IMR-90 (cell line): ENCODE measurements around the gene IGF2. TPM values are rescaled to one million over a fixed set of nuclear protein-coding genes. Genes with fewer than 3 reads are reported as not detected.

Experiments used
- ATAC-seq: fragments of 200-7000 bp; cut with Tn5 transposase; 2 replicates; pipeline ENCODE4 v1.9.1; 2020; ENCODE audit warnings: low read depth, mild to moderate bottlenecking, moderate library complexity
- BruUV-seq: library from RNA; stranded (reverse); fragments of 400-500 nt; replicated peaks from 2 replicates; lab custom pipeline; 2021; lab: Mats Ljungman, UMichigan
- CTCF ChIA-PET: fragments of 300-600 bp; formaldehyde crosslinking; extraction: SDS; loops from one replicate; lab custom pipeline; 2021; ENCODE audit warnings: antibody characterized with exemption; lab: Yijun Ruan, JAX
- POLR2A ChIA-PET: fragments of 300-600 bp; sonication (Branson Sonifier 250); formaldehyde crosslinking; loops from one replicate; lab custom pipeline; 2022; ENCODE audit warnings: antibody characterized with exemption; ENCODE audit not compliant: unreplicated experiment; lab: Charles Lee
- DNase-seq: peaks from one replicate; pipeline ENCODE4 v3.0.0; 2013
- H2AFZ ChIP-seq: replicated peaks from 2 replicates; pipeline ENCODE3; 2013; ENCODE audit warnings: low read length, mild to moderate bottlenecking; ENCODE audit not compliant: poor library complexity
- H2AK5ac ChIP-seq: 2 replicates; pipeline ENCODE4 v1.6.1; 2013; ENCODE audit warnings: low read depth, low read length, inconsistent platforms
- H2AK9ac ChIP-seq: replicated peaks from 2 replicates; pipeline ENCODE3; 2013; ENCODE audit warnings: mild to moderate bottlenecking, low read depth, low read length, moderate library complexity; ENCODE audit not compliant: poor library complexity
- H2BK120ac ChIP-seq: 2 replicates; pipeline ENCODE4 v1.6.1; 2013; ENCODE audit warnings: low read depth, low read length, inconsistent platforms
- H2BK15ac ChIP-seq: 3 replicates; pipeline ENCODE4 v1.6.1; 2013; ENCODE audit warnings: low read depth, low read length, inconsistent platforms
- H2BK20ac ChIP-seq: 2 replicates; pipeline ENCODE4 v1.6.1; 2013; ENCODE audit warnings: low read depth, mild to moderate bottlenecking, inconsistent platforms, low read length, moderate library complexity
- H2BK5ac ChIP-seq: 2 replicates; pipeline ENCODE4 v1.6.1; 2013; ENCODE audit warnings: mild to moderate bottlenecking, low read depth, low read length, inconsistent platforms; ENCODE audit not compliant: poor library complexity, severe bottlenecking
- H3K14ac ChIP-seq: replicated peaks from 2 replicates; pipeline ENCODE4 v1.6.1; 2013; ENCODE audit warnings: low read depth, low read length, inconsistent platforms
- H3K18ac ChIP-seq: 2 replicates; pipeline ENCODE4 v1.6.1; 2013; ENCODE audit warnings: low read depth, low read length, control low read depth
- H3K23ac ChIP-seq: 2 replicates; pipeline ENCODE4 v1.6.1; 2013; ENCODE audit warnings: low read depth, low read length, inconsistent platforms
- H3K27ac ChIP-seq: 2 replicates; pipeline ENCODE4 v1.5.1; 2013; ENCODE audit warnings: mild to moderate bottlenecking, control low read depth, low read length; ENCODE audit not compliant: insufficient read depth
- H3K27me3 ChIP-seq: 2 replicates; pipeline ENCODE4 v1.6.1; 2013; ENCODE audit warnings: low read length; ENCODE audit not compliant: control insufficient read depth, insufficient read depth
- H3K36me3 ChIP-seq: 2 replicates; pipeline ENCODE4 v1.6.1; 2013; ENCODE audit warnings: low read length, mixed read lengths; ENCODE audit not compliant: control insufficient read depth, insufficient read depth
- H3K4ac ChIP-seq: 2 replicates; pipeline ENCODE4 v1.6.1; 2013; ENCODE audit warnings: low read depth, low read length, inconsistent platforms
- H3K4me1 ChIP-seq: 2 replicates; pipeline ENCODE4 v1.6.1; 2013; ENCODE audit warnings: low read length, mixed read lengths; ENCODE audit not compliant: control insufficient read depth, insufficient read depth
- H3K4me2 ChIP-seq: 2 replicates; pipeline ENCODE4 v1.6.1; 2013; ENCODE audit warnings: low read depth, mild to moderate bottlenecking, control low read depth, low read length, moderate library complexity
- H3K4me3 ChIP-seq: 2 replicates; pipeline ENCODE4 v1.5.1; 2013; ENCODE audit warnings: low read depth, mild to moderate bottlenecking, control low read depth, low read length, moderate library complexity; ENCODE audit not compliant: insufficient read depth
- H3K56ac ChIP-seq: 2 replicates; pipeline ENCODE4 v1.6.1; 2013; ENCODE audit warnings: low read length, inconsistent platforms; ENCODE audit not compliant: insufficient read depth; ENCODE audit errors: extremely low read depth
- H3K79me1 ChIP-seq, 2 experiments: 2 replicates each; pipeline ENCODE4 v1.6.1; 2013; ENCODE audit warnings: low read length in 2 of 2, inconsistent platforms in 1 of 2, low read depth in 1 of 2
- H3K9ac ChIP-seq: 2 replicates; pipeline ENCODE4 v1.6.1; 2013; ENCODE audit warnings: low read depth, low read length, control low read depth
- H3K9me1 ChIP-seq: 2 replicates; pipeline ENCODE4 v1.6.1; 2013; ENCODE audit warnings: low read length, inconsistent platforms; ENCODE audit not compliant: insufficient read depth
- H3K9me3 ChIP-seq: 2 replicates; pipeline ENCODE4 v1.6.1; 2013; ENCODE audit warnings: low read length; ENCODE audit not compliant: control insufficient read depth, insufficient read depth
- H4K20me1 ChIP-seq: 2 replicates; pipeline ENCODE4 v1.6.1; 2013; ENCODE audit warnings: low read length, inconsistent platforms; ENCODE audit not compliant: insufficient read depth
- H4K5ac ChIP-seq: 2 replicates; pipeline ENCODE4 v1.6.1; 2013; ENCODE audit warnings: mild to moderate bottlenecking, low read depth, low read length, control low read depth
- H4K8ac ChIP-seq, 2 experiments: 2 replicates each; pipeline ENCODE4 v1.6.1; 2013; ENCODE audit warnings: low read depth in 2 of 2, low read length in 2 of 2, control low read depth in 1 of 2, inconsistent platforms in 1 of 2
- H4K91ac ChIP-seq: 2 replicates; pipeline ENCODE4 v1.6.1; 2013; ENCODE audit warnings: low read depth, low read length, inconsistent platforms; ENCODE audit not compliant: insufficient read depth
- BHLHE40 ChIP-seq: fragments of 150-350 bp; IDR thresholded peaks from 2 replicates; pipeline ENCODE4 v1.6.1; 2016; ENCODE audit warnings: mild to moderate bottlenecking, low read depth, low read length
- CEBPB ChIP-seq: IDR thresholded peaks from 2 replicates; pipeline ENCODE4 v1.6.1; 2012; ENCODE audit warnings: low read depth, low read length, improper control_type of control experiment
- CHD1 ChIP-seq: IDR thresholded peaks from 2 replicates; pipeline ENCODE4 v1.6.1; 2012; ENCODE audit warnings: low read depth, low read length, improper control_type of control experiment
- FOS ChIP-seq: fragments of 150-350 bp; IDR thresholded peaks from 2 replicates; pipeline ENCODE4 v1.6.1; 2016; ENCODE audit warnings: low read depth, low read length
- MAFK ChIP-seq: IDR thresholded peaks from 2 replicates; pipeline ENCODE4 v1.6.1; 2012; ENCODE audit warnings: low read depth, low read length, improper control_type of control experiment
- MAZ ChIP-seq: IDR thresholded peaks from 2 replicates; pipeline ENCODE4 v1.6.1; 2012; ENCODE audit warnings: low read depth, mild to moderate bottlenecking, low read length, improper control_type of control experiment, moderate library complexity, borderline replicate concordance
- MXI1 ChIP-seq: IDR thresholded peaks from 2 replicates; pipeline ENCODE4 v1.6.1; 2012; ENCODE audit warnings: low read depth, mild to moderate bottlenecking, low read length, moderate library complexity, borderline replicate concordance
- NFE2L2 ChIP-seq: fragments of 150-350 bp; IDR thresholded peaks from 2 replicates; pipeline ENCODE4 v1.6.1; 2016; ENCODE audit warnings: low read depth, mild to moderate bottlenecking, low read length
- RCOR1 ChIP-seq: IDR thresholded peaks from 2 replicates; pipeline ENCODE4 v1.6.1; 2012; ENCODE audit warnings: mild to moderate bottlenecking, low read length, improper control_type of control experiment; ENCODE audit not compliant: insufficient replicate concordance
- RFX5 ChIP-seq: IDR thresholded peaks from 2 replicates; pipeline ENCODE4 v1.8.0; 2012; ENCODE audit warnings: low read depth, mild to moderate bottlenecking, low read length, moderate library complexity
- SMC3 ChIP-seq: fragments of 150-350 bp; IDR thresholded peaks from 2 replicates; pipeline ENCODE4 v1.6.1; 2016; ENCODE audit warnings: low read depth, mild to moderate bottlenecking, antibody characterized with exemption, low read length, moderate library complexity
- WGBS, 2 experiments: methylation state at CpG; one replicate each; pipeline versions ENCODE4 v1.1.5 to v1.1.7; 2013; ENCODE audit warnings: missing lambda C conversion rate in 2 of 2; ENCODE audit not compliant: insufficient read length in 1 of 2; ENCODE audit errors: extremely low coverage in 2 of 2; 5-methylcytosine and 5-hydroxymethylcytosine counted together
- dilution Hi-C: fragments of 300-500 bp; cut with HindIII; formaldehyde crosslinking; loops from one replicate; pipeline ENCODE4 v1.14.3; 2018; ENCODE audit warnings: low sequenced_read_pairs; ENCODE audit not compliant: unreplicated experiment
- in situ Hi-C: fragments of 300-500 bp; cut with MboI; formaldehyde crosslinking; loops from 3 replicates; pipeline ENCODE4 v1.14.3; 2019; ENCODE audit warnings: low sequenced_read_pairs, inconsistent platforms, mixed read lengths
- intact Hi-C: fragments of 100-400 bp; cut with micrococcal nuclease; formaldehyde crosslinking; loops from 2 replicates; pipeline ENCODE4 v1.10.0; 2022
- polyA plus RNA-seq, 3 experiments: library from polyadenylated mRNA; depleted of rRNA; stranded (reverse); fragments of >200 nt; gene quantifications; 2 replicates each; pipeline ENCODE4 v1.2.3, GENCODE V29; 2012; ENCODE audit warnings: low replicate concordance in 1 of 3
- total RNA-seq: library from RNA; depleted of rRNA; stranded (reverse); fragments of >200 nt; gene quantifications from 2 replicates; pipeline ENCODE4 v1.2.3, GENCODE V29; 2012
- TF ChIP-seq, protein P1 (sequence below): fragments of 150-350 bp; IDR thresholded peaks from 2 replicates; pipeline ENCODE4 v1.6.1; 2016; ENCODE audit warnings: low read depth, mild to moderate bottlenecking, low read length, moderate library complexity, borderline replicate concordance
- TF ChIP-seq, protein P2 (sequence below): fragments of 150-350 bp; IDR thresholded peaks from 2 replicates; pipeline ENCODE4 v1.6.1; 2017; ENCODE audit warnings: mild to moderate bottlenecking, antibody characterized with exemption, low read length, low read depth

IGF2 gene
- total and polyA plus RNA-seq, 2 of the 4 experiments (the other 2 are of a cell fraction), result 2.3 to 21.8 TPM

DNA sequence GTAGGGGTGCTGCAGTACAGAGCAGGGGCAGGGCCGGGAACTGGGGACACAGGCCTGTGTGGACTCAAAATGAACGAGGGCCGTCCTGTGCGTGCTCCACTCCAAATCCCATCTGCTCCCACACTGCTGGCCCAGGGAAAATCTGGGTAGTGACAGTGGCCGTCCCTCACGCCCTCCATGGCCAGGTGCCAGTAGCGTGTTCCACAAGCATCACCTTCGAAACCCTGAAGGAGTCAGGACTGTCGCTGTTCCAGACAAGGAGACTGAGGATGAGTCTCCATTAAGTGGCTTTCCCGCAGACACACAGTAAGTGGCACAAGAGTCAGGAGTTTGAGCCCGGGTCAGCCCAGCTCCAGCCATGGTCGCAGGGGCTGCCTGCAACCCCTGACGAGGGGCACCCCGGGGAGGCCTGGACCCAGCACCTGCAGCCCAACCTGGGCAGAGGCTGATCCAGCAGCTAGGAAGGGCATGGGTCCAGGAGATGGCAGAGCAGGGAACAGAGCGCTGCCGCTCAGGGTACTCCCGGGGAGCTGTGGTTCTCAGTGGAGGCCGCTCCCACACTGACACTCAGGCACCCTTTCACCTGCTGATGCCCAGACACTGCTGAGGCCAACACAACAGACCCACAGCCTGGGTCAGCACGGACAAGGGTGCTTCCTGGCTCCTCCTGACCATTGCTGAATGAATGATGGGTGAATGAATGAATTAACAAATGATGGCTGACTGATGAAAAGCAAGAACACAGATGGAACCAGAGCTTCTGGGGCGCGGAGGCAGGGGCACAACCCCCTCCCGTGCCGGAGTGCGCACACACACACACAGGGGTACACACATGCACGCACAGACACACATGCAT, 35.3 kb downstream of the IGF2 start (continued):
- no peak for TF ChIP-seq FOS

DNA sequence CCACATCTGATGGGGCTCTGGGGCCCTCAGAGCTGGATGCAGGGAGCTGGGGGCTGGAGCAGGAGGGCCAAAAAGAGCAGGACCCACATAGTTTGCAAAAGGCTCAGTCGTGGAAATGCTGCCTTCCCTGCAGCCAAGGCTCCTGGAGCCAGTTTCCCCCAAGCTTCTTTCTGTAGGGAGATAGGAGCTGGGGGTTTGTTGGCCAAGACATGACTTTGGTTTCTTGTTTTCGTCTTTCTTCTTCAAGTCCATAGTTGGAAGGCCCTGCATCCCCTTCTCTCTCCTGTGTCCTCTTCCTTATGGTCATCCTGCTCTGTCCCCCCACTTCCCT, 36.3 kb downstream of the IGF2 start:
- H3K79me1 ChIP-seq, result no peaks in the 10 kb centered on the region
- H2AK9ac ChIP-seq, result no peak overlapping the region
- CTCF ChIA-PET, result no interaction called here
- no peak overlapping the region for H2AFZ ChIP-seq
- peaks cover 3% of the 10 kb centered on the region; the same call in 1 of the 2 replicates for H3K4me1 ChIP-seq
- H2BK15ac ChIP-seq, result no peak overlapping the region
- DNase-seq (no peak), ATAC-seq (no peak)
- no peak overlapping the region for H4K91ac ChIP-seq
- H3K14ac ChIP-seq, result no peak overlapping the region
- no peak overlapping the region for H3K18ac ChIP-seq
- H4K5ac ChIP-seq, result no peak overlapping the region
- dilution Hi-C loops (no loop called here), in situ Hi-C loops (no loop called here), intact Hi-C loops (no loop called here)
- H4K20me1 ChIP-seq, result no peaks in the 10 kb centered on the region
- WGBS, 2 experiments, result no CpG with 5 or more reads among the region's 2 CpGs
- no peak overlapping the region for H2BK5ac ChIP-seq
- no peaks in the 10 kb centered on the region for H3K9me3 ChIP-seq
- no peak overlapping the region for H3K4me2 ChIP-seq
- POLR2A ChIA-PET, result no interaction called here
- no peak overlapping the region for H3K27ac ChIP-seq
- no peak overlapping the region for H3K9ac ChIP-seq
- H2BK120ac ChIP-seq, result no peak overlapping the region
- H2BK20ac ChIP-seq, result no peak overlapping the region
- H4K8ac ChIP-seq, result no peak overlapping the region
- H3K4me3 ChIP-seq, result no peak overlapping the region
- BruUV-seq, result no TSS peak
- no peak overlapping the region for H3K4ac ChIP-seq
- H3K56ac ChIP-seq, result no peak overlapping the region
- no peak overlapping the region for H3K23ac ChIP-seq
- H3K36me3 ChIP-seq, result no peaks in the 10 kb centered on the region
- no peak overlapping the region for H2AK5ac ChIP-seq
- peaks cover 10% of the 10 kb centered on the region for H3K27me3 ChIP-seq
- peaks cover 4% of the 10 kb centered on the region; the same call in 1 of the 2 replicates for H3K9me1 ChIP-seq
- TF ChIP-seq BHLHE40 (no peak), MXI1 (no peak), NFE2L2 (no peak), RCOR1 (no peak), MAZ (no peak), CHD1 (no peak), FOS (no peak), SMC3 (no peak), RFX5 (no peak), MAFK (no peak), CEBPB (no peak)
- TF ChIP-seq, protein P1, sequence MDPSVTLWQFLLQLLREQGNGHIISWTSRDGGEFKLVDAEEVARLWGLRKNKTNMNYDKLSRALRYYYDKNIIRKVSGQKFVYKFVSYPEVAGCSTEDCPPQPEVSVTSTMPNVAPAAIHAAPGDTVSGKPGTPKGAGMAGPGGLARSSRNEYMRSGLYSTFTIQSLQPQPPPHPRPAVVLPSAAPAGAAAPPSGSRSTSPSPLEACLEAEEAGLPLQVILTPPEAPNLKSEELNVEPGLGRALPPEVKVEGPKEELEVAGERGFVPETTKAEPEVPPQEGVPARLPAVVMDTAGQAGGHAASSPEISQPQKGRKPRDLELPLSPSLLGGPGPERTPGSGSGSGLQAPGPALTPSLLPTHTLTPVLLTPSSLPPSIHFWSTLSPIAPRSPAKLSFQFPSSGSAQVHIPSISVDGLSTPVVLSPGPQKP, result no peak
- TF ChIP-seq, protein P2, sequence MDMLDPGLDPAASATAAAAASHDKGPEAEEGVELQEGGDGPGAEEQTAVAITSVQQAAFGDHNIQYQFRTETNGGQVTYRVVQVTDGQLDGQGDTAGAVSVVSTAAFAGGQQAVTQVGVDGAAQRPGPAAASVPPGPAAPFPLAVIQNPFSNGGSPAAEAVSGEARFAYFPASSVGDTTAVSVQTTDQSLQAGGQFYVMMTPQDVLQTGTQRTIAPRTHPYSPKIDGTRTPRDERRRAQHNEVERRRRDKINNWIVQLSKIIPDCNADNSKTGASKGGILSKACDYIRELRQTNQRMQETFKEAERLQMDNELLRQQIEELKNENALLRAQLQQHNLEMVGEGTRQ, result no peak
